Measurements from ENCODE around the gene TCEA2.

The TCEA2 gene

DNA sequence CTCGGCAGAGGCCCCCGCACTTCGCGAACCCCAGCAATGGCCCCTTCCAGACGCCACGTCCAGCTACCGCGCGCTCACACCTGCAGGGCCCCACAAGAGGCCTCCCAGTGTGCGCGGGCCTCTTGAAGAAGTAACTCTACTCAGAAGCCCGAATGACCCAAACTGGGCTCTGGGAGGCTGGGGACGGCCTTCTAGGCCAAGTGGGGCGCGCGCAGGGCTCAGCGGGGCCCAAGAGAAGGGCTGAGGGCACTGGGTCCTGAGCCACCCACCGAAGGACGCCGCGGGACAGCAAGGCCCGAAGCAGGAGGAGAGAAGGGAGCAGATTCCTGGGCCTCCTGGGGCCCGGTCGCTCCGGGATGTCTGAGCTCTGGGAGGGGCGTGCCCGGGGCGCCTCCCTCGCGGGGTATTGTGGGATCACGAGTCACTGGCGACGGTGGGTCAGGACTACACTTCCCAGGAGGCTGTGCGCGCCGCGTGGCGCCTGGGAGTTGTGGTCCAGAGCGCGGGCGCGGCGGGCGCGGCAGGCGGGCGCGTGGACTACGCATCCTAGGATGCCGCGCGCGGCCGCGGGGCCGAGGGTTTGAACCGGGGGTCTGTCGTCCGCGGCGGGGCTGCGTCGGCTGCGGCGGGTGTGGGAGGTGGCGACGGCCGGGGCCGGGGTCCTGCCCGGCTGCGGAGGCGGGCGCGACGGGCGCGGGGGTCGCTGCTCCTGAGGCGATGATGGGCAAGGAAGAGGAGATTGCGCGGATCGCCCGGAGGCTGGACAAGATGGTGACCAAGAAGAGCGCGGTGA lies at the start of gene TCEA2:
TSS of gene TCEA2 (plus strand) at position 603 of the 793 bp plus-strand sequence. CDS start at position 718, 115 bp downstream.
- peak; percentile 96 to 98 for ATAC-seq

DNA sequence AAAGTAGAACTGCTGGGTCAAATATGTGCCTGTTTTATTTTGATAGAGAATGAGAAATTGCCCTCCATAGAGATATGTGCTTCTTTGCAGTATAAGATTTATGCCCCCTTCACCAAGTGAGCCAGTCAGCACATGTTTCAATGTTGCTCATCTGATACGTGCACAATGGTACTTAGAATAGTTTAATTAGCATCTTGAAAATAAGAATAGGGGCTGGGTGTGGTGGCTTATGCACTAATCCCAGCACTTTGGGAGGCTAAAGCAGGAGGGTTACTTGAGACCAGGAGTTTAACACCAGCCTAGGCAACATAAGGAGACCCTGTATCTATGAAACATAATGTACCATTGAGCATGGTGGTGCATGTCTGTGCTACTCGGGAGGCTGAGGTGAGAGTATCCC lies 47.4 kb upstream of the TCEA2 start:
- no peak for ATAC-seq

GRCh38 chr20:64021124-64021975 lies 41.6 kb upstream of the TCEA2 start:
- ATAC-seq: no peak

DNA sequence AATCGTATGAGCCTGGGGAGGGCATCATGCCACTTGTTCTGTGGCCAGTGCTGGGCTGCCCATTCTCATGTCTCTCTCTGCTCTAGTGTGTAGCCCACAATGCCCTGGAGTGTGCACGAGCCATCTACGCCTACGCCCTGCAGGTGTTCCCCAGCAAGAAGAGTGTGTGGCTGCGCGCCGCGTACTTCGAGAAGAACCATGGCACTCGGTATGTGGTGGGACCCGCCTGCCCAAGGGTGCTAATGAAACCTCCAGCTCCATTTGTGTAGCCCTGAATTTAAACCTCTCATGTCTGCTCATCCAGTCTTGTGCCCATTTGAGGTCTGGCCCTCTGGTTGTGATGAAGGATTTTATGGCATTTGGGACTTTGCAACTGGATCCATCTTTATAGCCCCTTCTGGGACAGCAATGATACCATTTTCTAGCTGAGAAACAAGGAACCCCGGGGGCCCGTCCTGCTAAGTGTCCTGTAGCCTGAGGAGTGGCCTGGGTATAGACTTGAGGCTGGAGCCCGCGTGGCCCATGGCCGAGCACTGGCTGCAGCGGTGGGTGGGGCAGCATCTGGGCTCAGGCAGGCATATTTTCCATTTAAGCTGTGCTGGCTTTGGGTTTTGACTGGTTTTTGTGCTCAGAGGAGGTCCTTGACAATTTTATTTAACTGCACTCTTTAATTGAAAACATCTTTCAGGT lies 40.2 kb upstream of the TCEA2 start:
- no peak for ATAC-seq

- no peak for ATAC-seq
Measured at GRCh38 chr20:64023361-64024140, 39.4 kb upstream of the TCEA2 start.

GRCh38 chr20:64024141-64024990 lies 38.6 kb upstream of the TCEA2 start:
- no peak for ATAC-seq

DNA sequence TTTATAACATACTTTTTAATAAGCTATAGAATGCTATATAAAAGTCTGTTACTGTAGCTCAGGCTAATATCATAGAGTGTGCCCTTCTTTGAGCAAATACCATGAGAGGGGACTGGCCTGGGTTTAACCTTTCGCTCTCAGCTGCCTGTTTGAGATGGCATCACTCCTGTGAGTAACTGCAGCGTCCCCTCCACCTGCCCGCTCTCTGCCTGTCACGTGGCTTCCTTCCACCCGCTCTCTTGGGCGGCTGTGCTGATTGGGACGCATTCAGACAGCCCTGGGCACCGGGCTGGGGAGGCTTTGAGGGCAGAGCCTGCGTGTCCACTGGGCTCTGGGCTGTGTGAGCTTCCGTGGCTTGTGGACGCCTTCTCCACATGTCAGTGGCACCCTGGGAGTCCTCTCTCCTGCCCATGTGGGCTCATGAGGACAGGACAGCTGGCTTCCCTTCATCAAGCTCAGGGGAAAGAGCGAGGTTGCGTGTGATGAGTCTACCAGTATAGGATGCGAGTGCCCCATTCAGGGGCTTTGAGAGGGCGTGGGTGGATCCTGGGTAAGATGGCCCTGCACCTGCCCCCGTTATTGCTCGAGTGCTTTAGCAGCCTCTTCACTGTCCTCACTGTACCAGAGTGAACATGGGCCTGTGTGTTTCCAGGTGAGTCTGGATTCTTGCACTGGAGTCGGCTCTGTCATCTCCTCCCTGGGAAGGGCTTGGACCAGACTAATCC lies 37.7 kb upstream of the TCEA2 start:
- ATAC-seq: no peak

- ATAC-seq: no peak
Measured at GRCh38 chr20:64025826-64026412, 37.1 kb upstream of the TCEA2 start.

DNA sequence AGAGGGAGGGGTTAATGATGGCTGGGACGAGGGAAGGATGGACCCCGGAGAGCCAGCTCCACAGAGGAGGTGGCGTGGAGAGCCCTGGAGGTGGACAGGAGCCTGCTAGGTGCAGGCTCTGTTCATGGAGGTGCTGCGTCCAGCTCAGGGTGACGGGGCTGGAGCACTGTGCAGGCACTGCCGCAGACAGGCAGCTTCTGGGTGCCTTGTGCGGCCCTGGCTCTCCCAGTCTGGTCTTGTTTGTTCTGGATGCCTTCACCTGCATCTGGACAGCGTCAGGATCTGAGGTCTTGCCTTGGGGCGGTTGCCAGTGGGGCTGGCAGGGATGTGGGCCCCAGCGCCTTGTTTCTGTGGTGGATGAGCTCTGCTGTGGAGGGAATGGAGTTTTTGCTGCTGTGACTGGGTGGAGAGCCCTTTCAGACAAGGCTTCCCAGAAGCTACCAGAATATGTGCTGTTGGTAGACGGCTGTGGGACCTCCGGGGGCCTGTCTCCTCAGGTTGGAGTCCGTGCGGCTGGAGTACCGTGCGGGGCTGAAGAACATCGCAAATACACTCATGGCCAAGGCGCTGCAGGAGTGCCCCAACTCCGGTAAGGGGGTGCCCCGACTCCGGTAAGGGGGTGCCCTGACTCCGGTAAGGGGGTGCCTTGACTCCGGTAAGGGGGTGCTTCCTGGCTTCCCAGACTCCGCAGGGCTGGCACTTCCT lies 34.9 kb upstream of the TCEA2 start:
- no peak for ATAC-seq

DNA sequence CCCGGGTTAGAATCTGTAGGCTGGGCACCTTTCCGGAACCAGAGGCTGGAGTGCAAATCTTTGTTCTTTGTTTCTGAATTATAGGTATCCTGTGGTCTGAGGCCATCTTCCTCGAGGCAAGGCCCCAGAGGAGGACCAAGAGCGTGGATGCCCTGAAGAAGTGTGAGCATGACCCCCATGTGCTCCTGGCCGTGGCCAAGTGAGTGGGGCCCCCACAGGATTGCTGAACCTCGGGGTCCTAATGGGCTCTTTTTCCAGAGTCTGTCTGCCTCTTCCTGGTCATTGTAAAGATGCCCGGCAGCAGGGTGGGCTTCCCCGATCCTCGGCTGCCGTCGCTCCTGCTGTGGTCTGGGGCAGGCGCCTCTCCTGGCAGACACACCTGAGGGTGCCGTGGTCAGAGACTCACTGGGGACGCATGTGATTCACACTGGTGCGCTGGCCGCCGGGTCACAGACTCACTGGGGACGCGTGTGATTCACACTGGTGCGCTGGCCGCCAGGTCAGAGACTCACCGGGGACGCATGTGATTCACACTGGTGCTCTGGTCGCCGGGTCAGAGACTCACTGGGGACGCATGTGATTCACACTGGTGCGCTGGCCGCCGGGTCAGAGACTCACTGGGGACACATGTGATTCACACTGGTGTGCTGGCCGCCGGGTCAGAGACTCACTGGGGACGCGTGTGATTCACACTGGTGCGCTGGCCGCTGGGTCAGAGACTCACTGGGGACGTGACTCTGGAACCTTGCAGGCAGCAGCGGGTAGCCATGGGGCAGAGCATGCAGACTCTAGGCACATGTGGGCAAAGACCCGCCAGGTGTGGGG lies 33.5 kb upstream of the TCEA2 start:
- ATAC-seq: no peak

DNA sequence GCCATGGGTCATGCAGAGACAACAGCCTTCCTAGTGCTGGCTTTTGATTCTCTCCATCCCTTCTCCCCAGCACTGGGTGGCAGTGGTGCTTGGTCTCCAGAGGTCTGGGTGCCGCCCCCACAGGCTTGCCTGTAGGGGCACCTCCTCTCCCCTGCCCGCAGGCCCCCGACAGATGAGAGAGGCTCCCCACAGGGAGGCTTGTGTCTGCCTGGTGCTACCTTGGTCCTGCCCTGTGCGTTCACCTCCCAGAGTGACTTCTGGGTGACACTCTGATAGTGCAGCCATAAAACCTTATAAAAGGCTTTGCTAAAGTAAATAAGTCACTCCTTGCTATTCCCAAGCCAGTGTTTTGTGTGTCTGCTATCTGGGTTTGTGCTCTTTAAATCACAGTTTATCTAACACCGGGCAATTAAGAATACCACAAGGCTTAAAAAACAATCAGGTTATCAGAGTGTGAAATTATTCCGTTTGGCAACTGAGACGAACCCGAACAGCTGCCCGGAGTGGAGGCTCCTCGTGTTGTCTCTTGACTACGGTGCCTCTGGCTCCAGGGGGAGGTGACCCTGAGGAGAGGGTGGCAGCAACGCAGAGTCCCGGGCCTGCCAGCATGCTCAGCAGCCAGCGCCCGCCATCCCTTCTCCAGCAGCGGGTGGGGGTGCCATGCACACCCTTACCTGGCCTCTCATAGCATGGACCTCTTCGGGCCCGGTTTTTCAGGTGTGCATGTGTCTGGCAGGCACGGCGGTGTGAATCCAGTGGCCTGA lies 32.4 kb upstream of the TCEA2 start:
- ATAC-seq: no peak

DNA sequence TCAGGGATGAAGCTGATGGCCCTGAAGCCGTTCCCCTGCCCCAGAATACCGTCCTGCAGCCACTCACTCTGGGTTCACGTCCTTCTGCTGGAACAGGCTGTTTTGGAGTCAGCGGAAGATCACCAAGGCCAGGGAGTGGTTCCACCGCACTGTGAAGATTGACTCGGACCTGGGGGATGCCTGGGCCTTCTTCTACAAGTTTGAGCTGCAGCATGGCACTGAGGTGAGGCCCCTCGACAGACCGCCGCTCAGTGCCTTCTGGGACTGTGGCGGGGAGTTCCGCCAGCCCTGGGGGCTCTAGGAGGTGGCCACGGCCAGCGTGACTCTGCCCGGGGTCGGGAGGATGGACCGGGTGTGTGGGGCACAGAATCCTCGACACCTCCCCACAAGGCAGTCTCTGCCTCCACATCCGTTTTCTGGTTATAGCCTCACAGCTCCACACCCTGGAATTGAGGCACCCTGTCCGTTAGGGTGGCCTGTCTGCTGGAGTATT lies 31.1 kb upstream of the TCEA2 start:
- ATAC-seq: no peak

GRCh38 chr20:64032706-64033624 lies 30.0 kb upstream of the TCEA2 start:
- no peak for ATAC-seq

DNA sequence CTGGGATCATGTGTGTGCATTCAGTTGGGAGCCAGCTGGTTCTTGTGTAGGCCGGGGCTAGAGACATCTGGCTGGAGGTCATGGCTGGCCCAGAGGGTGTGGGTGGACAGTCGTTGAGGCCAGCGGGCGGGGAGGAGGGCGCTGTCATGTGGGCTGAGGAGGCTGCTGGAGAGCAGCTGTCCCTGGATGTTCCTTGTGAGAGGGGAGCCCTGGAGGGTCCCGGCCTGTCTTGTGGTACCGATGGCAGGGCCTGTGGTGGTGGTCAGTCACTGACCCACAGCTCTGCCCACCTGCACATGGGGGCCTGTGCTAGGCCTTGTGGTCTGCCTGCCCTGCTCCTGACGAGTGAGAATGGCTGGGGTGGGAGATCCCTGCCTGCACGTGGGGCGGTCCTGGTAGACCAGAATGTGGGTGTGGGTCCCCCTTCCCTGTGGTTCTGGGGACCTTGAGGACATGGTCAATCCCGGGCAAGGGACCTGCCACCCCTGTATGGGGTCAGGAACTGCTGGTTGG lies 29.0 kb upstream of the TCEA2 start:
- no peak for ATAC-seq

DNA sequence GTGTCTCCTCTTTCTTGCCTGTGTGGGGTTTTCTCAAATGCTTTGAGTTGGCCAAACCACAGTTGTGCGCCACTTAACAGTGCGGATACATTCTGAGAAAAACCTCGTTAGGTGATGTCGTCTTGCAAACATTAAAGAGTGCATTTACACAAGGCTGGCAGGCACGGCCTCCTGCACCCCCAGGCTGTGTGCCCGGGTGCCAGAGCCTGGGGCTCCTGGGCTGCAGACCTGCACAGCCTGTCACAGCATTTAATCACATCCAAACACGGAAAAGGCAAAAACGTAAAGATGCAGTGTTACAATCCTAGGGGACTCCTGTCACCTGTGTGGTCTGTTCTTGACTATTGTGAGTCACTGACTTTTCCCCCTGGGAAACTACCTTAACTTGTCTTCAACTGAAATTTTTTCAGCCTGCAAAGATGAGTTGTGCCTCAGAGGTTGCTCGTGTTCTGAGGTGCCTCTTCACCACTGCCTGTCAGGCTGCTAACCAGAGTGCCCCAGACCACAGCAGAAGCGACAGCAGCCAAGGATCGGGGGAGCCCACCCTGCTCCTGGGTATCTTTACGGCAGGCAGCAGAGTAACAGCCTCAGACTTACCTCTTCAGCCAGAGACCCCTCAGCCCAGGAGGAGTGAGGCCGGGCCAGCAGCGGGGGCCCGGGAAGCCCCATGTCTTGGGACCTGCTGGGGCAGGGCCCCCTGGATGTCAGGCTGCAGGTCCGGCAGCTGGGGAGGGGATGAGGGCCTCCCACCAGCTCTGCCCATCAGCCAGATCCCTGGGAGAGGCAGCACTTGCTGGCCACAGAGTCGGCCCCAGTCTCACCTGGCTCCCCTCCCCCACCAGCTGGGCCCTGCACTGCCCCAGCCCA lies 27.7 kb upstream of the TCEA2 start:
- peak; percentile 52 to 66 for ATAC-seq

Data from activated CD4-positive, CD25-positive, alpha-beta regulatory T cell treated with anti-CD3 and anti-CD28 coated beads, Interleukin-2, amount 50 U/mL, for 24 hours (primary cell).